ENCODE results near the gene SNHG17. TPM values are rescaled to one million over a fixed set of nuclear protein-coding genes. Genes with fewer than 3 reads are reported as not detected.
A peak's percentile ranks its signal among the peaks of the same experiment; 100 is the strongest.

The SNHG17 gene
- polyA plus RNA-seq (2013), result 44.8 and 45.5 TPM in 2 replicates

DNA sequence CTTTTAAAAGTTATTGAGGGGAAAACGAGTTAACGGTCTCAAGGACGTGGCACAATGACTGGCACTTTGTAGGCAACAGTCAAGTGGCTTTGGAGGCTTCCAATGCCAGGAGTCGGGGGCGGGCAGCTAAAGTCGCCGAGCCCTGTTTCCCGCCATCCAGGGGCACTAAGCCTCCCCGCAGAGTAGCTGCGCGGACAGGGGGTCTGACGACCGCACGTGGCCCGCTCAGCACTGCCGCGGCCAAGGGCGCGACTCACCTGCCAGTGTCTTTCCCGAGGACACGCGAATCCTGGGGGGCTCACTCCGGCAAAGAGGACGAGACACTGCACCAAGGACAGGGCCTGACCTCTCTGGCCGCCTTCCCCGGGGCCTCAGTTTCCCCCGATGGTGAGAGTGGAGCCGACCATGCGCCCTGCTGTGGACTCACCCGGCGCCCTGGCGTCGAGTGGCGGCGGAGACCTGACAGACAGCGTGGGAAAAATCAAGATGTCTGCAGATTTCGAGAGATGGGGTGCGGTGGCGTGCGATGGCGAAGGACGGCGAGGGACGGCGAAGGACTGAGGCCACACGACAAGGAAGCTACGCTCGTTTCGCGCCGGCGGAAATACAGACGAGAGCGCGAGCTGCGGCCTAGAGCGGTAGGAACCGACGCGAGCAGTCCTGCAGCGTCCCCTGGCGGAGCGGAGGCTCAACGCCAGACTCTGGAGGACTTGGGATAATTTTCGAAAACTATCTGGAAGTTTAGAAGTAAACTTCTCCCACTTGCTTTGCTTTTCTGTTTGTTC lies at the start of gene SNHG17:
Gene SNHG17 (minus strand): TSS at position 559 of the 785 bp plus-strand sequence.
- DNase-seq, result peak; percentile 92 to 99
- peaks cover 2% of the 10 kb centered on the region for H3K9me3 ChIP-seq (ENCODE audit: insufficient read depth, low read depth, low read length)
- H3K27ac ChIP-seq (ENCODE audit: low read depth, low read length), result peak within 1 kb of the TSS; percentile 42
- peak within 1 kb of the TSS; percentile 84 for H4K91ac ChIP-seq (ENCODE audit: low read depth, low read length)
- H3K27me3 ChIP-seq (ENCODE audit: insufficient read depth, low read length), result no peaks in the 10 kb centered on the region
- H2BK5ac ChIP-seq (ENCODE audit: low read depth, low read length, poor library complexity), result peak within 1 kb of the TSS; percentile 59
- peaks cover 5 to 12% of the 10 kb centered on the region in 2 experiments for H3K4me1 ChIP-seq (ENCODE audit: control insufficient read depth in 1 of 2, insufficient read depth in 2 of 2, low read length in 2 of 2)
- no peak within 1 kb of the TSS for H2BK12ac ChIP-seq (ENCODE audit: low read length)
- H3K79me1 ChIP-seq (ENCODE audit: low read length), result peaks cover 8% of the 10 kb centered on the region
- H3K9ac ChIP-seq (ENCODE audit: low read length), result peak within 1 kb of the TSS; percentile 89
- peak within 1 kb of the TSS; percentile 90 for H3K4me3 ChIP-seq (ENCODE audit: low read depth, low read length)
- no CpG with 5 or more reads among the region's 65 CpGs for WGBS (ENCODE audit: extremely low coverage, insufficient coverage, insufficient read length)
- peak within 1 kb of the TSS; percentile 17 for H2AK5ac ChIP-seq (ENCODE audit: low read length)
- H3K36me3 ChIP-seq (ENCODE audit: control insufficient read depth in 1 of 2, insufficient read depth in 2 of 2, low read length in 2 of 2), result peaks cover 26 to 36% of the 10 kb centered on the region in 2 experiments
- H3K4me2 ChIP-seq (ENCODE audit: low read length), result peak within 1 kb of the TSS; percentile 82
- H3K4ac ChIP-seq (ENCODE audit: low read depth, low read length), result peak within 1 kb of the TSS; percentile 99
- H4K12ac ChIP-seq (ENCODE audit: low read depth, low read length), result peak within 1 kb of the TSS; percentile 98
- H3K79me2 ChIP-seq (ENCODE audit: control insufficient read depth, insufficient read depth, low read length, poor library complexity), result peaks cover 25% of the 10 kb centered on the region
- H3K23ac ChIP-seq (ENCODE audit: low read length), result no peak within 1 kb of the TSS
- H2AFZ ChIP-seq (ENCODE audit: insufficient read depth, low read length, poor library complexity), result peak within 1 kb of the TSS; percentile 77
- H4K8ac ChIP-seq (ENCODE audit: low read depth, low read length), result peak within 1 kb of the TSS; percentile 95
- H2BK120ac ChIP-seq (ENCODE audit: insufficient read depth, low read length, poor library complexity), result peak within 1 kb of the TSS; percentile 23
- peak within 1 kb of the TSS; percentile 19 for H3K18ac ChIP-seq (ENCODE audit: low read length)
- H3K14ac ChIP-seq (ENCODE audit: low read length), result peak within 1 kb of the TSS; percentile 59

DNA sequence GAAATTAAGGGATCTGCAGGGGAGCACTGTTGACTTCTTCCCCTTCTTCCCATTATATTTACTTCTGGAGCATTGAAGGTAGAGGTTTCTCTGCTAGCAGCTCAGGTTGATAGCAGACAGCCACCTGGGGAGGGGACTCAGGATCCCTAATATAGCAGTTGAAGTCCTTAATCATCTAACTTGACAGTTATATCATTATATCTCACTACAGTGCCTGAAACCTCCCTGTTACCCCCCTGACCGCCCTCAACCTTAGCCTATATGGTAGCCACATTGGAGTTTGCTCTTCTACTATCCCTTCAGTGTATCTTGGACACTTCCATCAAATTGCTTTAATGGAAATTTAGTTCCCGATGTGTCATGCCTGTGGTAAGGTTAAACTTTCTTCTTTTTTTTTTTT lies 44.5 kb upstream of the SNHG17 start:
- no peak for DNase-seq
- Histone ChIP-seq H2BK5ac (ENCODE audit: low read depth, low read length, poor library complexity) (no peak overlapping the region), H2BK120ac (ENCODE audit: insufficient read depth, low read length, poor library complexity) (no peak overlapping the region), H4K8ac (ENCODE audit: low read depth, low read length) (no peak overlapping the region), H3K79me2 (ENCODE audit: control insufficient read depth, insufficient read depth, low read length, poor library complexity) (peaks cover 5% of the 10 kb centered on the region), H4K91ac (ENCODE audit: low read depth, low read length) (no peak overlapping the region), H2AFZ (ENCODE audit: insufficient read depth, low read length, poor library complexity) (no peak overlapping the region), H3K9me3 (ENCODE audit: insufficient read depth, low read depth, low read length) (no peaks in the 10 kb centered on the region), H3K9ac (ENCODE audit: low read length) (no peak overlapping the region), H3K23ac (ENCODE audit: low read length) (no peak overlapping the region), H2BK12ac (ENCODE audit: low read length) (no peak overlapping the region), H3K4me2 (ENCODE audit: low read length) (no peak overlapping the region), H3K18ac (ENCODE audit: low read length) (no peak overlapping the region), H3K14ac (ENCODE audit: low read length) (no peak overlapping the region), H3K79me1 (ENCODE audit: low read length) (no peaks in the 10 kb centered on the region), H3K27me3 (ENCODE audit: insufficient read depth, low read length) (no peaks in the 10 kb centered on the region), H3K4me3 (ENCODE audit: low read depth, low read length) (no peak overlapping the region), H3K27ac (ENCODE audit: low read depth, low read length) (no peak overlapping the region), H3K4me1 (ENCODE audit: control insufficient read depth in 1 of 2, insufficient read depth in 2 of 2, low read length in 2 of 2) (peaks cover 0 to 3% of the 10 kb centered on the region in 2 experiments), H4K12ac (ENCODE audit: low read depth, low read length) (no peak overlapping the region), H3K4ac (ENCODE audit: low read depth, low read length) (peak overlapping the region; percentile 86), H2AK5ac (ENCODE audit: low read length) (no peak overlapping the region), H3K36me3 (ENCODE audit: control insufficient read depth in 1 of 2, insufficient read depth in 2 of 2, low read length in 2 of 2) (peaks cover 5 to 8% of the 10 kb centered on the region in 2 experiments)
- WGBS (ENCODE audit: extremely low coverage, insufficient coverage, insufficient read length), result no CpG with 5 or more reads among the region's 2 CpGs

DNA sequence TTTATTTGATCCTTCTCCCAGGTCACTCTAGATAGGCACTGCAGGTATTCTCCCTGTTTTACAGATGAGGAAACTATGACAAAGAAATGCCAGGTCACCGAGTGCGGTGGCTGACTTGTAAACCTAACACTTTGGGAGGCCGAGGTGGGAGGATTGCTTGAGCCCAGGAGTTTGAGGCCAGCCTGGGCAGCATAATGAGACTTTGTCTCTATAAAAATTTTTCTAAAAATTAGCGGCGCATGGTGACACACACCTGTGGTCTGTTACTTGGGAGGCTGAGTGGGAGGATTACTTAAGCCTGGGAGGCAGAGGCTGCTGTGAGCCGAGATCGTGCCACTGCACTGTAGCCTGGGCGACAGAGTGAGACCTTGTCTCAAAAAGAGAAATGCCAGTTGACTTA lies 42.6 kb upstream of the SNHG17 start:
- Histone ChIP-seq H3K27ac (ENCODE audit: low read depth, low read length) (no peak overlapping the region), H2AFZ (ENCODE audit: insufficient read depth, low read length, poor library complexity) (no peak overlapping the region), H3K23ac (ENCODE audit: low read length) (no peak overlapping the region), H3K36me3 (ENCODE audit: control insufficient read depth in 1 of 2, insufficient read depth in 2 of 2, low read length in 2 of 2) (peaks cover 2 to 4% of the 10 kb centered on the region in 2 experiments), H4K12ac (ENCODE audit: low read depth, low read length) (no peak overlapping the region), H4K8ac (ENCODE audit: low read depth, low read length) (no peak overlapping the region), H2BK5ac (ENCODE audit: low read depth, low read length, poor library complexity) (no peak overlapping the region), H3K14ac (ENCODE audit: low read length) (no peak overlapping the region), H3K18ac (ENCODE audit: low read length) (peak overlapping the region; percentile 39), H3K4ac (ENCODE audit: low read depth, low read length) (peak overlapping the region; percentile 94), H4K91ac (ENCODE audit: low read depth, low read length) (no peak overlapping the region), H3K9me3 (ENCODE audit: insufficient read depth, low read depth, low read length) (no peaks in the 10 kb centered on the region), H3K4me3 (ENCODE audit: low read depth, low read length) (no peak overlapping the region), H3K4me1 (ENCODE audit: control insufficient read depth in 1 of 2, insufficient read depth in 2 of 2, low read length in 2 of 2) (peaks cover 2 to 6% of the 10 kb centered on the region in 2 experiments), H2BK120ac (ENCODE audit: insufficient read depth, low read length, poor library complexity) (no peak overlapping the region), H2AK5ac (ENCODE audit: low read length) (no peak overlapping the region), H3K4me2 (ENCODE audit: low read length) (no peak overlapping the region), H3K79me2 (ENCODE audit: control insufficient read depth, insufficient read depth, low read length, poor library complexity) (peaks cover 11% of the 10 kb centered on the region), H3K9ac (ENCODE audit: low read length) (no peak overlapping the region), H3K79me1 (ENCODE audit: low read length) (peaks cover 3% of the 10 kb centered on the region), H3K27me3 (ENCODE audit: insufficient read depth, low read length) (no peaks in the 10 kb centered on the region), H2BK12ac (ENCODE audit: low read length) (no peak overlapping the region)
- WGBS (ENCODE audit: extremely low coverage, insufficient coverage, insufficient read length), result no CpG with 5 or more reads among the region's 8 CpGs
- DNase-seq, result no peak

DNA sequence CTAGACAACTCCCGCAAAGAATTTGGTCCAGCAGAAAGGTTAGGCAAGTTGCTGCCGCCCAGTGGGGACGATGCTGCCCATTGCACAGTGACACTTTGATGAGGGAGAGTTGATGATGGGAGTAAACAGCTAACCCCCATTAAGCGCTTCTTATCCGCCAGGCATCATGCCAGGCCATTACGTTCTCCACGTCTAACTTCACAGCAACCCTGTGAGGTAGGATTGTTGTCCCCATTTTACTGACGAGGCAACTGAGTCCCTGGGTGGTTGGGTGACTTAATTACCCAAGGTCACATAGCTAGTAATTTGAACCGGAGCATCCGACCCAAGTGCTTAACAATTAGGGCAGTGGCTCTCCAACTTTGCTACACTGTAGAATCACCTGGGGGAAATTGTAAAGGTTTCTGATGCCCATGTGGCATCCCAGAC lies 38.3 kb upstream of the SNHG17 start:
- WGBS (ENCODE audit: extremely low coverage, insufficient coverage, insufficient read length), result no CpG with 5 or more reads among the region's 10 CpGs

More for the DNA sequence above, 38.3 kb upstream of the SNHG17 start:
- no peak overlapping the region for H4K12ac ChIP-seq (ENCODE audit: low read depth, low read length)
- no peak overlapping the region for H3K27ac ChIP-seq (ENCODE audit: low read depth, low read length)
- no peak overlapping the region for H2AFZ ChIP-seq (ENCODE audit: insufficient read depth, low read length, poor library complexity)
- peaks cover 12% of the 10 kb centered on the region for H3K79me2 ChIP-seq (ENCODE audit: control insufficient read depth, insufficient read depth, low read length, poor library complexity)
- peak overlapping the region; percentile 96 for H4K8ac ChIP-seq (ENCODE audit: low read depth, low read length)
- no peak overlapping the region for H3K23ac ChIP-seq (ENCODE audit: low read length)
- H3K4me1 ChIP-seq (ENCODE audit: control insufficient read depth in 1 of 2, insufficient read depth in 2 of 2, low read length in 2 of 2), result peaks cover 2 to 8% of the 10 kb centered on the region in 2 experiments
- peak overlapping the region; percentile 97 for H3K9ac ChIP-seq (ENCODE audit: low read length)
- peak in 1 of 2 donors; percentile 43 for DNase-seq
- H2BK120ac ChIP-seq (ENCODE audit: insufficient read depth, low read length, poor library complexity), result no peak overlapping the region
- no peaks in the 10 kb centered on the region for H3K27me3 ChIP-seq (ENCODE audit: insufficient read depth, low read length)
- no peak overlapping the region for H2BK12ac ChIP-seq (ENCODE audit: low read length)
- H3K4me2 ChIP-seq (ENCODE audit: low read length), result peak overlapping the region; percentile 80
- H3K4me3 ChIP-seq (ENCODE audit: low read depth, low read length), result peak overlapping the region; percentile 94
- no peaks in the 10 kb centered on the region for H3K9me3 ChIP-seq (ENCODE audit: insufficient read depth, low read depth, low read length)
- H4K91ac ChIP-seq (ENCODE audit: low read depth, low read length), result peak overlapping the region; percentile 91
- no peak overlapping the region for H2AK5ac ChIP-seq (ENCODE audit: low read length)
- peak overlapping the region; percentile 91 for H3K14ac ChIP-seq (ENCODE audit: low read length)
- H3K18ac ChIP-seq (ENCODE audit: low read length), result no peak overlapping the region
- H3K79me1 ChIP-seq (ENCODE audit: low read length), result peaks cover 4% of the 10 kb centered on the region
- H3K4ac ChIP-seq (ENCODE audit: low read depth, low read length), result peak overlapping the region; percentile 90
- H3K36me3 ChIP-seq (ENCODE audit: control insufficient read depth in 1 of 2, insufficient read depth in 2 of 2, low read length in 2 of 2), result peaks cover 2 to 3% of the 10 kb centered on the region in 2 experiments
- no peak overlapping the region for H2BK5ac ChIP-seq (ENCODE audit: low read depth, low read length, poor library complexity)
